Measurements from ENCODE around the gene LCT. TPM values are rescaled to one million over a fixed set of nuclear protein-coding genes. Genes with fewer than 3 reads are reported as not detected.

Gene LCT
- total RNA-seq, 1 experiment from 2014 or later: 0.04 TPM

DNA sequence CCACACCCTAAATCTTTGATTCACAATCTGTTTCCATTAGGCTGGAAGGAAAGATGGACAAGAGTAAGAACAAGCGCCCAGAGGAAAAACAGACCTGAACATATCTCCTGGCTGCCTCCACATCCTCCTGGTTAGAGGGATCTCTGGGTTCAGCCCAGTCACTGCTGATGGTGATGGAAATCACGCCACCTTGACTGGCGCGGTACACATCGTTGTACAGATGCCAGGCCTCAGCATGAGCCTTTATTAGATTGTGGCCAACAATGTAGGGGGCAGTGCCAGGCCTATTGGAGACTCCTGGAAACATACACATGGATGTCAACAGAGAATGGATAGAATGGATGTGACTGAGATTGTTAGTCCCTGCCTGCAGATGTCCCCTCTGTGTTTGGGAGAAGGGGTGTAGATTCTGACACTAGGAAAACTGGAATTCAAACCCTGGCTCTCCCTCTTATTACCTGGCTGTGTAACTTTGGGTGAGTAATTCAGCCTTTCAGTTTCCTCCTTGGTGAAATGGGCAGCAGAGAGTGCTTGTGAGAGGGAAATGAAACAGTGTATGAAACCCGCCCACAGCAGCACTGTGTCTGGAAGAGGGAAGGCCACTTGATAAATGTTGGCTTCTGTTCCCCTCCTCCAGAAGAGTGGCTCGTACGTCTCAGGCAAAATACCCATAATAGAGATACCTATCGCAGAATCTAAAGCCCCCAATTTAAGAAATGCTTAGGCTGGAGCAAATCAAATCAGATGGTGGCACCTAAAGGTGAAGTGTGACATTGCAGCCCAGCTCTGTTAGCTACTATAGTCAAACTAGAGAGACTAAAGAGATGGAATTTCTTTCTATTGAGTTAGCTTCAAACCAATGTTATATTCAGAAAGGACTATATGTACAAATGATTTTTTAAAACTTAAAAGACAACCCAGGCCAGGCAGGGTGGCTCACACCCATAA, 36.2 kb downstream of the LCT start:
- TF ChIP-seq, protein P1, sequence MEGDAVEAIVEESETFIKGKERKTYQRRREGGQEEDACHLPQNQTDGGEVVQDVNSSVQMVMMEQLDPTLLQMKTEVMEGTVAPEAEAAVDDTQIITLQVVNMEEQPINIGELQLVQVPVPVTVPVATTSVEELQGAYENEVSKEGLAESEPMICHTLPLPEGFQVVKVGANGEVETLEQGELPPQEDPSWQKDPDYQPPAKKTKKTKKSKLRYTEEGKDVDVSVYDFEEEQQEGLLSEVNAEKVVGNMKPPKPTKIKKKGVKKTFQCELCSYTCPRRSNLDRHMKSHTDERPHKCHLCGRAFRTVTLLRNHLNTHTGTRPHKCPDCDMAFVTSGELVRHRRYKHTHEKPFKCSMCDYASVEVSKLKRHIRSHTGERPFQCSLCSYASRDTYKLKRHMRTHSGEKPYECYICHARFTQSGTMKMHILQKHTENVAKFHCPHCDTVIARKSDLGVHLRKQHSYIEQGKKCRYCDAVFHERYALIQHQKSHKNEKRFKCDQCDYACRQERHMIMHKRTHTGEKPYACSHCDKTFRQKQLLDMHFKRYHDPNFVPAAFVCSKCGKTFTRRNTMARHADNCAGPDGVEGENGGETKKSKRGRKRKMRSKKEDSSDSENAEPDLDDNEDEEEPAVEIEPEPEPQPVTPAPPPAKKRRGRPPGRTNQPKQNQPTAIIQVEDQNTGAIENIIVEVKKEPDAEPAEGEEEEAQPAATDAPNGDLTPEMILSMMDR (conservative IDR thresholded peaks at IDR 0.05): peak; percentile 30; the same call in 2 of the 3 replicates

More for the DNA sequence above, 36.2 kb downstream of the LCT start:
- Mint-ChIP-seq H3K27ac (no peak overlapping the region; a peak in 1 of 7 replicates), H3K9me3 (peaks cover 25 to 27% of the 10 kb centered on the region in 2 experiments), H3K4me3 (no peak overlapping the region), H3K36me3 (ENCODE audit: insufficient read depth in 1 of 3, low read depth in 3 of 3) (peaks cover 0 to 19% (median 17%) of the 10 kb centered on the region in 3 experiments; a peak in 6 of 7 replicates), H3K27me3 (ENCODE audit: low read depth) (peaks cover 2% of the 10 kb centered on the region), H3K4me1 (peaks cover 7 to 8% of the 10 kb centered on the region in 2 experiments; a peak in 3 of 4 replicates)
- H2BK5ac ChIP-seq (ENCODE audit: insufficient read length, low read length): no peak overlapping the region
- no peak overlapping the region for H2AK5ac ChIP-seq (ENCODE audit: insufficient read length, low read length)
- no peak overlapping the region for H4K5ac ChIP-seq (ENCODE audit: insufficient read length, low read depth, low read length)
- H3K4ac ChIP-seq (ENCODE audit: low read depth, low read length): no peak overlapping the region
- H3K14ac ChIP-seq (ENCODE audit: insufficient read depth, low read length): no peak overlapping the region
- no peaks in the 10 kb centered on the region for H3K4me1 ChIP-seq (ENCODE audit: insufficient read depth, low read length)
- no peak for DNase-seq
- no peaks in the 10 kb centered on the region for H4K20me1 ChIP-seq (ENCODE audit: control insufficient read depth, insufficient read depth, insufficient read length)
- WGBS (ENCODE audit: extremely low coverage, insufficient read length, low lambda C conversion rate): no CpG with 5 or more reads among the region's 9 CpGs
- no peak overlapping the region for H3T11ph ChIP-seq (ENCODE audit: low read length)
- H2BK15ac ChIP-seq (ENCODE audit: low read depth, low read length): no peak overlapping the region
- H3K27me3 ChIP-seq (ENCODE audit: insufficient read depth, low read length): no peaks in the 10 kb centered on the region
- H2BK120ac ChIP-seq (ENCODE audit: low read depth, low read length, poor library complexity, severe bottlenecking): no peak overlapping the region
- no peak overlapping the region for H2AFZ ChIP-seq (ENCODE audit: low read length)
- H3K23ac ChIP-seq (ENCODE audit: insufficient read length, low read depth, low read length): no peak overlapping the region
- H3K23me2 ChIP-seq (ENCODE audit: insufficient read length, low read depth, low read length, poor library complexity, severe bottlenecking): no peaks in the 10 kb centered on the region
- H3K56ac ChIP-seq (ENCODE audit: insufficient read length, low read depth, low read length): no peak overlapping the region
- no peak overlapping the region for H3K4me2 ChIP-seq (ENCODE audit: insufficient read depth, insufficient read length, low read length)
- no peak overlapping the region for H2BK12ac ChIP-seq (ENCODE audit: insufficient read length, low read depth, low read length)
- no peaks in the 10 kb centered on the region for H3K79me1 ChIP-seq (ENCODE audit: insufficient read depth, low read depth, low read length, poor library complexity, severe bottlenecking)
- H2BK20ac ChIP-seq (ENCODE audit: low read depth, low read length, poor library complexity, severe bottlenecking): no peak overlapping the region
- H3K18ac ChIP-seq (ENCODE audit: insufficient read length, low read depth, low read length): no peak overlapping the region
- H3K79me2 ChIP-seq (ENCODE audit: insufficient read depth, low read length): no peaks in the 10 kb centered on the region
- H3K27ac ChIP-seq (ENCODE audit: insufficient read length, low read depth, low read length): no peak overlapping the region
- H4K8ac ChIP-seq (replicated peaks; ENCODE audit: insufficient read length, low read depth, low read length): no peak overlapping the region
- no peak overlapping the region for H4K91ac ChIP-seq (ENCODE audit: insufficient read length, low read depth, low read length)
- H3K9me3 ChIP-seq (ENCODE audit: control insufficient read depth, low read depth, low read length): no peaks in the 10 kb centered on the region
- H3K9ac ChIP-seq (ENCODE audit: extremely low read depth, insufficient read length, low read length): no peak overlapping the region

Data from H9 (cell line).